ENCODE data around the gene DSE. TPM values are rescaled to one million over a fixed set of nuclear protein-coding genes. Genes with fewer than 3 reads are reported as not detected.

Gene DSE
- total RNA-seq, 4 donors from 2014 or later, result 71.2 to 129 (median 119) TPM

DNA sequence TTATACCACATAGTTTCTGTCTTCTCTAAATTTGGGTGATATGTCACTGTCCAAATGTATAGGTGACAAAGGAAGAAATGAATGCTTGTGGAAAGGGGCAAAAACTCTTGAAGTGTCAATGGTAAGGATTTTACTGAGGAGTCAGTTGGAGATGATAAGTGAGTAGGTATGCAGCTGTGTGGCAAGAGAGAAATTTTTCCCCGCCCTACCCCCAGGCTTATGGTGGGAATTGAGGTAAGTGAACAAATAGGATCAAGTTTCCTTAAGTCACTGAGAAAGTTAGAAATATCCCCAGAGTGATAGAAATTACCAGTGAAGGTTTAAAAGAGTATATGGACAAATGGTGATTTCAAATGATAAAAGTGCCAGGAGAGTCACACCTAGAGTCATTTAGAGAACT lies 11.8 kb downstream of the DSE start:
- TF ChIP-seq, protein P1, sequence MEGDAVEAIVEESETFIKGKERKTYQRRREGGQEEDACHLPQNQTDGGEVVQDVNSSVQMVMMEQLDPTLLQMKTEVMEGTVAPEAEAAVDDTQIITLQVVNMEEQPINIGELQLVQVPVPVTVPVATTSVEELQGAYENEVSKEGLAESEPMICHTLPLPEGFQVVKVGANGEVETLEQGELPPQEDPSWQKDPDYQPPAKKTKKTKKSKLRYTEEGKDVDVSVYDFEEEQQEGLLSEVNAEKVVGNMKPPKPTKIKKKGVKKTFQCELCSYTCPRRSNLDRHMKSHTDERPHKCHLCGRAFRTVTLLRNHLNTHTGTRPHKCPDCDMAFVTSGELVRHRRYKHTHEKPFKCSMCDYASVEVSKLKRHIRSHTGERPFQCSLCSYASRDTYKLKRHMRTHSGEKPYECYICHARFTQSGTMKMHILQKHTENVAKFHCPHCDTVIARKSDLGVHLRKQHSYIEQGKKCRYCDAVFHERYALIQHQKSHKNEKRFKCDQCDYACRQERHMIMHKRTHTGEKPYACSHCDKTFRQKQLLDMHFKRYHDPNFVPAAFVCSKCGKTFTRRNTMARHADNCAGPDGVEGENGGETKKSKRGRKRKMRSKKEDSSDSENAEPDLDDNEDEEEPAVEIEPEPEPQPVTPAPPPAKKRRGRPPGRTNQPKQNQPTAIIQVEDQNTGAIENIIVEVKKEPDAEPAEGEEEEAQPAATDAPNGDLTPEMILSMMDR (IDR thresholded peaks at IDR 0.05; ENCODE audit: low read depth), result no peak

DNA sequence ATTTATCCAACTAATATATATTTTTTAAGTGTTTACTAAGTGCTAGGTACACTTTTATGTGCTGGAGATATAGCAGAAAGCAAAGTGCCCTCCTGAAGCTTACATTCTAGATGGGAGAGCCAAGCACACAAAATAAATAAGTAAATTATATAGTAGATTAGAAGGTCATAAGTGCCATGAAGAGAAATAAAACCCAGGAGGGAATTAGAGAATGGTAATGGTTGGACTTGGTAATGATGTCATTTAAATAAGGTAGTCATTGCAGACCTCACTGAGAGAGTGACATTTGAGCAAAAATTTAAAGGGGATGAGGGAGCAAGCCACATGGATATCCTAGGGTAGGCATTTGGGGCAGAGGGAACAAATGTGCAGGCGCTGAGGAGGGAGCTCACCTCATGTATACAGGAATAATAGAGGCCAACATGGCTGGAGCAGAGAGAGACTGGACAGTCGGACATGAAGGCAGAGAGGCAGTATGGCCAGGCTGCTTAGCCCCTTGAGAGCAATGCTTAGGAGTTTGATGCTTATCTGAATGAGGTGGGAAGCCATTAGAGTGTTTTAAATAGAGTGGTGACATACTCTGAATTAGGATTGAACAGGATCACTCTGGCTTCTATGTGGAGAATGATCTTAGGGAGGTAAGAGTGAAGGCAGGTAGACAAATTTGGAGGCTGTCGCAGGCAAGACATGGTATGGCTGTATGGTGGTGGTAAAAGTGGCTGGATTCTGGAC lies 14.1 kb downstream of the DSE start:
- TF ChIP-seq, protein P1 (IDR thresholded peaks at IDR 0.05; ENCODE audit: low read depth), result no peak

DNA sequence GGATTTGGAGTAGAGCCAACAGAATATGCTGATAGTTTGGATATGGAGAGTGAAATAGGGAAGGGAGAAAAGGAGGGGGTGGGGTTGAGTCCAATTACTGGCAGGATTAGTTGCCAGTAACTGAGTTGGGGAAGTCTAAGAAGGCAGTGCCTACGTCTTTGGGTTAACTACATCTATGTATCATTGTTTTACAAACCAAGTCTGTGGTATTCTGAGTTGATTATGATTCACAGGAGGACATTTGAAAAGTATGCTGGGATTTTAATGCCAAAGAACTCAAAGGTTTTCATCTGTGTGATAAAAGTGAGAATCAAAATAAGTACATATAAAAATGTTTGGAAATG lies 14.7 kb downstream of the DSE start:
- TF ChIP-seq, protein P1 (IDR thresholded peaks at IDR 0.05; ENCODE audit: low read depth), result no peak

DNA sequence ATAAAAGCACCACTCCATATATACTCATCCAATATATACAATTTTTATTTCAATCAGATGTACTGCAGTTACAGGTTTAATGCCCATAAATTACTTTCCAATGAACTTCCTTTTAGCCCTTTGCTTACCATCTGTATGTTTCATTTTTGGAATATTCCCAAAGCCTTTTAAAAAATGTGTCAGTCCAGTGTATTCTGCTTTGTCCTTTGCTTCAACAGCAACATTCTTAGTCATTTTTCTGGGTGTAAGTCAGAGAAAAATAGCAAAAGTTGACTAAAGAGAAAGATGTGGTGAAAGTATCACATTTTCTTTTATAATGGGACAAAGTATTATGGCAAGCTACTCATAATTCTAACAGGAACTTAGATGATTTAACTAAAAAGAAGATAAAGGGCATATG lies 15.2 kb downstream of the DSE start:
- TF ChIP-seq, protein P1 (IDR thresholded peaks at IDR 0.05; ENCODE audit: low read depth), result no peak

DNA sequence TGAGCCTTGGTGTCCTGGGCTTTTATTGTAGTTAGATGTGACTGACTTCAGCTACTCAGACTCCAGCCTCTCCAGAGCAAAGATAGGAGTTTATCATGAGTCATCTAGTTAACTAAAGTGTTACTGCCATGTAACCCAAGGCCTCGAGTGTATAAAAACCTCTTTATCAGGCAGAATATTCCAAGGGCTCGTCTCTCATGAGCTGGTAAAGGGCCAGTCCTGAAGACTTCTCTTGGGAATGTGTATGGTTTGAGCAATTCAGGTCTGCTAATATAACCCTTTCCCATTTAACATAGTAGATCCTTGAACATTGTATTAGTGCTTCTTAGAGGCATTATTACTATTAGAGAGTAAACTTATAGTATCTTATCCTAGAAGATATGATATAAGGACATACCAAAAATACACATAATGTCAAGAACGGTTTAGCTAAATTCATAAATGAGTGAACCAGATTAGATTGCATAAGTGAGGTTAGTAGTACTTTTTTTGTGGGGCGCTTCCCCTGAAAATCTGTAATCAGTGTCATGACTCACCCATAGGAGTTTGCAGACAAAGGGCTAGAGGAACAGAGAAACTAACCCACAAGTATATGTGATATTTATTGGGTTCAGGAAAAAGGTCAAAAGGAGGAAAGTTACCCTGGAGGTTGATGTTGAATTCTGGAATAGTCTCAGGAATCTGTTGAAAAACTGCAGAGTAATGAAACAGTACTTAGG lies 16.0 kb downstream of the DSE start:
- TF ChIP-seq, protein P1 (IDR thresholded peaks at IDR 0.05; ENCODE audit: low read depth), result no peak

DNA sequence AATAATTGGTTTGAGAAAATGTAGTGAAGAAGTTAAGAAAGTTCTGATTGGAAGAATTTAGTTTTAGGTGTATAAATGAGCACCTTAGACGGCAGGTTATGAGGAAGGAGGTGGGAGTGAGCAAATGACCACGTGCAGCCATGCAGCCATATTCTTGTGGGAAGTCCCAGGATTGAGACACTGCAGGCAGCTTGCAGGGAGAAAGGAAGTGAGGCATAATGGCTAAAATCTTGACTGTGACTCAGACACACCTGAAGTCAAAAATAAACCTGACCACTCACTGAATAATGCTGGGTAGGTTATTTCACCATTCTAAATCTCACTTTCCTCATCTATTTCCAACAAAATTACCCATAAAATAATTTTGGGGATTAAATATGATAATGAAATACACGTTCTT lies 16.6 kb downstream of the DSE start:
- TF ChIP-seq, protein P1 (IDR thresholded peaks at IDR 0.05; ENCODE audit: low read depth), result no peak

DNA sequence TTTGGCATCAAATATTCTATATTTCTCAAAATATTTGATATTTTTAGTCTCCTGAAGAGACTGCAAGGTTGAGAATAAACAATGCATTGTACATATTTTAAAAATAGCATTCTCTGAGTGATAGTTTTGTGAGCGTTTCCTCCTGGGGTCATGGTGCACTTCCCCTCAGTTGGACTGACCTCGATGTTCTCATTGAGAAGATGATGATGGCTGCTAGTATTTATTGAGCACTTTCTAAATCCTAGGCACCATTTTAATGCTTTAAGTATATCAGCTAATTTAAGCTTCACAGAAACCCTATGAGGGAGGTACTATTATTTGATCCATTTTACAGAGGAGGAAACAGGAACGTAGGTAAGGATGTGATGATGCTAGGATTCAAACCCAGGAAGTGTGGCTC lies 18.2 kb downstream of the DSE start:
- TF ChIP-seq, protein P1 (IDR thresholded peaks at IDR 0.05; ENCODE audit: low read depth), result no peak

Data from subcutaneous adipose tissue (tissue), 4 donors.